GM12874 (cell line): ENCODE data around the gene TNPO3.
A peak's percentile ranks its signal among the peaks of the same experiment; 100 is the strongest.

Experiments
- CTCF ChIP-seq: IDR thresholded peaks from 2 replicates; pipeline ENCODE4 v1.5.1; 2011; ENCODE audit warnings: low read depth, mild to moderate bottlenecking, control low read depth, low read length, moderate library complexity; ENCODE audit not compliant: insufficient read depth

The TNPO3 gene

GRCh38 chr7:128918016-128918665 lies 136.8 kb downstream of the TNPO3 start:
- no peak for TF ChIP-seq CTCF

GRCh38 chr7:128917122-128917521 lies 137.8 kb downstream of the TNPO3 start:
- TF ChIP-seq CTCF, result no peak

- no peak for TF ChIP-seq CTCF
Observed at GRCh38 chr7:128916643-128916915, 138.3 kb downstream of the TNPO3 start.

- TF ChIP-seq CTCF, result no peak
Observed at GRCh38 chr7:128915841-128916642, 138.9 kb downstream of the TNPO3 start.

- TF ChIP-seq CTCF, result no peak
Observed at GRCh38 chr7:128915271-128915819, 139.6 kb downstream of the TNPO3 start.

- peak; percentile 36 for TF ChIP-seq CTCF
Observed at GRCh38 chr7:128914566-128915151, 140.3 kb downstream of the TNPO3 start.

- no peak for TF ChIP-seq CTCF
Observed at GRCh38 chr7:128913870-128914565, 140.9 kb downstream of the TNPO3 start.
